Stimulated activated CD4-positive, alpha-beta T cell treated with anti-CD3 and anti-CD28 coated beads, Interleukin-15, amount 100 ng/mL, for 1 hour (primary cell): Measurements from ENCODE around the gene ICAM2.
"Not testable (repeated sequence)": the region's sequence is repeated elsewhere in the genome, so short reads cannot be mapped to it uniquely, and the experiment has no call there.

Experiments used
- DNase-seq, 2 donors: peaks; one replicate each; pipeline ENCODE4 v3.0.0-alpha.2; 2020; ENCODE audit warnings: low read depth in 1 of 2, low spot score in 1 of 2

ICAM2 gene

DNA sequence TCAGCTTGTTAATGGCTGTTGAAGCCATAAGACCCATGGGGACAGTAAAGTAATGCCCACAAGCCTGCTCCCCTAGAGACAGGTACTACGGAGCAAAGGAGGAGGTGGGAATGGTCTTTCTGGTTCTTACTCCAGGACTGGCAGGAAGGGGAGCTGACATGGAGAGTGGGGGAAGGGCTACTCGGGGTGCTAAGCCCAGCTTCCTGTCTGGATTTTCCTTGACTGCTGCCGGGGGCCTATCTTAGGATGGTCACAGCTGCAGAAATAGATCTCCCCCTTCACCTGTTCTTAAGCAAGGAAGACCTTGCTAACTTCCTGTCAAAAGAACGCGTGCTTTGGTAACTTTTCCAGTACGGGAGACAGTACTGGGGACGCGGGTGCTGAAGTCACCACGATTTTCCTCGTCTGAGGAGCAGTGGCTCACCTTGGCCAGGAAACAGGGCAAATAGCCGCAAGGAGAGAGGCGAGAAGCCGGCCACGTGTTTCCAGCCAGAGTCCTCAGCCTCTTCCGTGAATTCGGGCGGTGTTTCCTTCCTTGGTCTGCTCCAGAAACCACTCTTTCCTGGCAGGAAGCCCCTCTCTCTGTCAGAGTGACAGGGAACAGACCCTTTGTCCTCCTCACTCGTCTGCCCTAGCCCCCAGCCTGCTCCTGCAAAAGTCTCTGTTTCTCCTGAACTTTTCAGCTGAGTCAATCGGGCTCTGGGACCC lies 22.9 kb downstream of the ICAM2 start:
- no peak for DNase-seq

- DNase-seq, result no peak
Measured at GRCh38 chr17:63996430-63997182, 23.8 kb downstream of the ICAM2 start.

DNA sequence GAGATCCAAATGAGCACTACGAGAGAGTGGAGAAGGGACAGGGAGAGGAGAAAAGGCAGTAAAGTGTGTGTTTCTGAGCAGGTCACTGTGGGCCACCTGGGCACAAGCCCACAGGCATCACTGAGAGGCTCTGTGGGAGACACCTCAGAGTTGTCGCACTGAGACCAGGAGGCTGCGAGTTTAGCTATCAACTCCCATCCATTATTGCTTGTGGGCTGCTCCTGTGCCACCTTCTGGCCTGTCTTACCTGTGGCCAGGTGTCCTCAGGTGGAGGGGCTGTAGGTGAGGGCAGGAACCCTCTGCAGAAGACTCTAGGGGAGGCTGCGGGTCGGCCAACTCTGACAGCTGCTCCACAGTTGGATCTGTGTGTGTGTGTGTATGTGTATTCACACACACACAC lies 24.8 kb downstream of the ICAM2 start:
- no peak for DNase-seq

GRCh38 chr17:63993368-63993985 lies 27.0 kb downstream of the ICAM2 start:
- no peak for DNase-seq

- no peak for DNase-seq
Measured at GRCh38 chr17:63991611-63992010, 28.8 kb downstream of the ICAM2 start.

DNA sequence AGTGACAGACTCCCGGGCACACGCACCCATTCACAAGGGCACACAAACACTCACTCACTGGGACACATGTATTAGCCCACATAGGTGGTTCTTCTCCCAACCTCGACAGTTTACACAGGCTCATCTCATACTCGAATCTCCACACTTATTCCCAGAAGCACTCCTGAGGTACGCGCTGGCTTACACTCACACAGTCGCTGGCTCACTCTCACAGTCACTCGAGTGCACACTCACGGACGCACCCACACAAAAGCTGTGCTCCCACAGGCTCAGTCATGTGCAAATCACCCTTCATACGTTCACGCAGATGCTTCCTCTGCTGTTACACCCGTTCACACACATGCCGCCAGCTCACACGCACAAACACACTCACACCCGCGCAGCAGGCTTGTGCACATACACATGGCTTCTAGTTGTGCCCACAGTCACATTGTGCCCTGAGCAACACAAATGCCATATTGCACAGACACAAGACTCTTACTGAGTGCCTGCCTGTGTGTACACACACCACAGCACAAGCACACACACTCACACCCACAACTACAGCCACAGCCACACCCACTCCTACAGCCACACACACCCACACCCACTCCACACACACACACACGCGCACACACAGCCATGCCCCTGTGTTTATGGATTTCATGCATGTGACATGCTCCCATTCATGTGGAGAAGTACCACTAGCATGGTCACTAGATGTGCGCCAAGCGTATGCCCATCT lies 30.6 kb downstream of the ICAM2 start:
- DNase-seq, result no peak

GRCh38 chr17:63988741-63989621 lies 31.5 kb downstream of the ICAM2 start:
- DNase-seq, result no peak

DNA sequence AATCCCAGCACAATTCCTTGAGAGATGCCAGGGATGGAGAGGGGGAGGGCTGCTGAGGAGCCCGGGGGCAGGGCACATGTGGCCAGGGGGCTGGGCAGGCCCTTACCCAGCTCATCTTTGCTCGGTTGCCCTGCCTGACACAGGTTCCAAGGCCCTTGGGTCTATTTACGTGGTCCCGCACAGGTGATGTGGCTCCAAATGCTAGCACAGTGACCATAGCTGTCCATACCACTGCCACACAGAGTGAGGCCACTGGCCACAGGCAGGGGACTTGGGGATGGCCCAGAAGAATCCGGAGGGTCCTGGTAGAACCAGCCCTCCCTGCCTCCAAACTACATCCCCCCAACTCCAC lies 32.3 kb downstream of the ICAM2 start:
- no peak for DNase-seq

DNA sequence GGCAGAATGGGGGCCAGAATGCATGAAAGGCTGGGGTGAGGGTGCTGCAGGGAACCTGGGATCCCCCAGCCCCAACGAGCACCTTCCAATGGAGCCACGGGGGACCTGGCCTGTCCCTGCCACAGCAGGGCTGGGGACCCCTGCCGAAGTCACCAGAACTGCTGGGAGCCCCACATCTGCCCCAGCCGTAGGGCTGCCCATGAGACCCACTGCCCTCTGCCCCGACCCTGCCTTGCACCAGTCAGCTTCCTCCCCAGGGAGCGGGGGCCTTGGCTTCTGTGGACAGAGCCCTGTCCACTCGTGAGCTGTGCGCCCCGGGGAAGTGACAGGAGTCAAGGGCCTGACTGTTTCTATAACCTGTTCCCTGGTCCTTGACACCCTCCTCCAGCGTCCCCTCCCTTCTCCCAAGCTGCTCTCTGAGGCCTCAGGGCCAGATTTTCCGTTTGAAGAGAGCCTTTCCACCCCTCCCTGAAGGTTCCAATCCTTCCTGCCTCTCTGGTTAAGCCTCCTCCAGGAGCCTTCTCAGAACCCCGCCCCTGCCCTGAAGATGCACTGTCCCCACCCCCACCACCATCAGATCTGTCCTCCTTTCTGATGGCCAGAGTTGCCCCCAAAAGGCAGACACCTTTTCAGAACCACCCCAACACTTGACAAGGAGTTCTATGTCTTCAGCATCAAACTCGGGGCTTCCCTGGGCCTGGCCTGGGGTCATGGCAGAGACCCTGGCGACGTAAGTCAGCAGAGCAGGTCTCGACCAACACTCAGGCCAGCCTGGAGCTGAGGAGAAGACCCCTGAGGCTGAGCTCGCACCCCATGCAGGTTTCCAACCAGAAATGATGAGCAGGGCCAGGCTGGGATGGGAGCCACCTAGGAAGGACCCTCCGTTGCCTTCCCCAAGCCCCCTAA lies 33.0 kb downstream of the ICAM2 start:
- DNase-seq, result no peak

- DNase-seq, result no peak
Measured at GRCh38 chr17:63986821-63987220, 33.6 kb downstream of the ICAM2 start.

- no peak for DNase-seq
Measured at GRCh38 chr17:63985387-63986140, 34.9 kb downstream of the ICAM2 start.

DNA sequence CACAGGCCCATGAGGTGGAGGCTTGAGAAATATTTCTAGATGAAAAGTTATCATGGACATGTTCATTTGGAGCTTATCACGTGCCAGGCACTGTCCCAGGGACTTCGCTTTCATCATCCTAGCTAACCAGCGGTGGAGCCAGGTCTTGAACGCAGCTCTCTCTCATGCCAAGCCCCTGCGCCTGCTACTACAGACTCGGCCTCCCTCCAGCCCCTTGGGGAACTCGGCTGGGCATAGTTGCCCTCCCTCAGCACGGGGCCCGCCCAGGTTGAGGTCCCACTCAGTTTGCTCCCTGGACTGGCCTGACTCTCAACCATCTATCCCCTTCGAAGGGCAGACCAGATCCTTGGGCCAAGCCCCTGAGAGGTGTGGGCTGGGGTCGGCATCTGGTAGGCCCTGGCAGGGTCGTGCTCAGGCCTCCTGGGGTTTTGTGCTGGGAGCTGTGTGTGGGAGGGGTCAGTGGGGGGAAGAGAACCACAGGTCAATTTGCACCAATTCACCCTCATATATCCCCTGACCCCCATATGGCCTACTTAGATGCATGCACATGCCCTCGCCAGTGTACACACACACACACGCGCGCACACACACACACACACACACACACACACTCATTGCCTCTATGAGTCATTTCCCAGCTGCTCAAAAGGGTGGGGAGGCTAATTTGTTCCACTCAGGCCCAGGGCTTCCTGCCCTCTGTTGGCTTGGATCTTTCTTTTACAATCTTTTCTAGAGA lies 35.6 kb downstream of the ICAM2 start:
- peak in 1 of 2 donors; percentile 28 for DNase-seq

GRCh38 chr17:63984236-63984635 lies 36.2 kb downstream of the ICAM2 start:
- DNase-seq, result no peak

GRCh38 chr17:63983320-63983719 lies 37.1 kb downstream of the ICAM2 start:
- DNase-seq, result no peak

- not testable (repeated sequence) for DNase-seq
Measured at GRCh38 chr17:63982641-63983040, 37.8 kb downstream of the ICAM2 start.

DNA sequence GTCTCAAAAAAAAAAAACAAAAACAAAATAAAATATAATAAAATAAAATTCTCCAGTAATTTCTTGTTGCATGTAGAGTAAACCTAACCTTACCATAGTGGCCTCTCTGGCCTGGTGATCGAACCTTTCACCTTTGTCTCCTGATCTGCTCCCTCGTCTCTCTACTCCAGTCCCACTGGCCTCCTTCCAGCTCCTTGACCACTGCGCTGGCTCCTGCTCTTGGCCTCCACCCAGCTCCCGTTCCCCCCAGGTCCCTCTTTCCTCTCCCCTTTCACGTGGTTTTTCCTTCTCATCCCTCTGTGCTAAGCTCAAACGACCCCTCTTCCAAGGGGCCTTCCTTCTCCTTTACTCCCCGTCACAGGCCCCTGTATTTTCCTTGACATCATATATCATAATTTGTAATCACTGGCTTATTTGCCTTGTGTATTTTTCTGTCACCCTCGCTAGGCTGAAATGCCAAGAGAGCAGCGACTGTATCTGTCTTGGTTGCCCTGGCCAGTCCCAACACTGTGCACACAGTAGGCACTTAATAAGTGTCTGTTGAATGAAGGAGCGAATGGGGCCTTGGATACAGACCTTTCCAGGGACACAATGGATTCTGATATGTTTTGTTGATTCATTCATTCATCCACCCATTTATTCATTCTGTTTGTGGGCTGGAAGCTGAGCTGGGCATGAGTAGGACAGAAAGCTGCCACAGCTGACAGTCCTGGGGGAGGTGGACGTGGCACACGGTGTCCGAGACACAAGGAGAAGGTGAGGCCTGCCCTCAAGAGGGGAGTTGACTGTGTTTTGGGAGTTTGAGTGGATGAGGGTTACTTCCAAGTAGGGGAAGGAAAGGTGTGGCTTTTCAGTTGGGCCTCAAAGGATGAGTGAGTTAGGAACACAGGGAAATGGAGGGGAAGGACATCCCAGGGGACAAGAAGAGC lies 41.9 kb downstream of the ICAM2 start:
- DNase-seq, result no peak

GRCh38 chr17:63976702-63977101 lies 43.7 kb downstream of the ICAM2 start:
- DNase-seq, result no peak
